ENCODE results near the gene SHFL.

Gene SHFL

DNA sequence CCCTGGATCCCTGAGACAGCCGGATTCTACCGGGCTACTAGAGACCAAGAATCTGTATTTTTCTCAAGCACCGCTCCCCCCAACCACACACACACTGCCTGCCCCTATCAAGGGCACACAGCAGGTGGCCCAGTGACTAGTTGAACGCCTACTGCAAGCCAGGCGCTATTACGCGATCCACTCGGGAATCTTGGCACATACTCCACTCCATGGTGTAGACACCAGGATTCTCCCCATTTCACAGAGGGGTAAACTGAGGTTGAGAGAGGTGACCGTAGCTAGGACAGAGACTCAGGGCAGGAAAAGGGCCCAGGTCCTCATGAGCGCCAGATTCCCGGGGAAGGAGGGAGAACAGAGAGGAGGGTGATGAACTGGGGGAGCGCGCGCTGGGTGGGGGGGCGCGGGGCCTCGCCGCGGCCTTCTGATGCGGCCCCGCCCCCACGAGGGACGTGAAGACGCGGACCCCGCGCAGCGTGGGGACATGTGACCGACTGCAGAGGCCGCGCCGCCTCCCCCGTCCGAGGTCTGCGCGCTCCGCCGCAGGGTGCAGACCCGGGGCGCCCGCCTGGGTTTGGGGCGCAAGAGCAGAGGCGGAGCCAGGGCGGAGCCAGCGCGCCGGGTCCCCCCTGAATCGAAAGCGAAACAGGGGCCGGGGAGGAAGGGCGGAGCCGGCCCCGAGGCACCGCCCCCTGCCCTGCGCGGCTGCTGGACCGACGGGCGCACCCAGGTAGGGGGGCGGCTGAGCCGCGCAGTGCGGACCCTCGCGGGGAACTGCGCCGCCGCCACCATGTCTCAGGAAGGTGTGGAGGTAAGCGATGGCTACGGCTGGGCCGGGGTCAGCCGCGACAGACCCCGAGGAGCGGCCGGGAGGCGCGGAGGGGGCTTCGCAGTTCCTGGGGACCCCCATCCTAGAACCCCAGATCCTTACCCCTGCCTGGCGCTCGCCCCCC, at the start of gene SHFL:
TSS of gene SHFL (plus strand) at position 677 of the 950 bp plus-strand sequence. CDS start at position 788, 111 bp downstream.
- H3K4me3 ChIP-seq (ENCODE audit: low read depth, low read length), result peak within 1 kb of the TSS; percentile 81
- H3K27me3 ChIP-seq (replicated peaks), result no peaks in the 10 kb centered on the region
- peaks cover 14% of the 10 kb centered on the region for H3K36me3 ChIP-seq (replicated peaks)
- in situ Hi-C loops (cut with HindIII; ENCODE audit: low pct_ligation_motif_present, low sequenced_read_pairs), result no loop called here
- DNase-seq, result peak; percentile 20
- peak within 1 kb of the TSS; percentile 26 for H3K27ac ChIP-seq
- no peak for TF ChIP-seq CTCF (IDR thresholded peaks at IDR 0.05; ENCODE audit: low read depth, low read length, missing control alignments)

- Histone ChIP-seq H3K27ac (no peak overlapping the region), H3K36me3 (replicated peaks) (no peaks in the 10 kb centered on the region), H3K27me3 (replicated peaks) (peaks cover 11% of the 10 kb centered on the region), H3K4me3 (ENCODE audit: low read depth, low read length) (no peak overlapping the region)
- no peak for TF ChIP-seq CTCF (IDR thresholded peaks at IDR 0.05; ENCODE audit: low read depth, low read length, missing control alignments)
- in situ Hi-C loops (cut with HindIII; ENCODE audit: low pct_ligation_motif_present, low sequenced_read_pairs), result no loop called here
- DNase-seq, result no peak
Observed at GRCh38 chr19:10036601-10037071, 49.5 kb upstream of the SHFL start.

DNA sequence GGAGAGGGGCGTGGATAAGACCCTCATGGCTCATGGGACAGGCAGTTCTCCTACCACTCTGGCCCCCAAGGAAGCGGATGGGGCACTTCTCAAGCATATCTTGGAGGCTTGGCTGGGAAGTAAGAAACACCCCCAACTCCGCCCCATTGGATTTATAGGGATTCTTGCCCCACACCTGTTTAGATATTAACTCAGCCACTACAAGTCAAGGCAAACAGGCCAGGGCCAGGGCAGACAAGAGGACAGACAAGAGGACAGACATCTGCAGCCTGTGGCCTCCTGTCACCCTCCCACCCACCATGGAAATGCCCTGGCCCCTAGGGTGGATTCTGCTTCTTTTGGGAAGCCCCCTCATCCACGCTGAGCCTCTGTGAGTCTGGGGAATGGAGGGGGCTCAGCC, 48.8 kb upstream of the SHFL start:
- H3K4me3 ChIP-seq (ENCODE audit: low read depth, low read length), result no peak overlapping the region
- H3K27me3 ChIP-seq (replicated peaks), result peaks cover 11% of the 10 kb centered on the region
- H3K27ac ChIP-seq, result no peak overlapping the region
- TF ChIP-seq CTCF (IDR thresholded peaks at IDR 0.05; ENCODE audit: low read depth, low read length, missing control alignments), result no peak
- in situ Hi-C loops (cut with HindIII; ENCODE audit: low pct_ligation_motif_present, low sequenced_read_pairs), result no loop called here
- no peaks in the 10 kb centered on the region for H3K36me3 ChIP-seq (replicated peaks)
- no peak for DNase-seq

- Histone ChIP-seq H3K27me3 (replicated peaks) (peaks cover 9% of the 10 kb centered on the region), H3K27ac (no peak overlapping the region), H3K36me3 (replicated peaks) (no peaks in the 10 kb centered on the region), H3K4me3 (ENCODE audit: low read depth, low read length) (no peak overlapping the region)
- in situ Hi-C loops (cut with HindIII; ENCODE audit: low pct_ligation_motif_present, low sequenced_read_pairs), result no loop called here
- DNase-seq, result no peak
- no peak for TF ChIP-seq CTCF (IDR thresholded peaks at IDR 0.05; ENCODE audit: low read depth, low read length, missing control alignments)
Observed at GRCh38 chr19:10037809-10038208, 48.3 kb upstream of the SHFL start.

DNA sequence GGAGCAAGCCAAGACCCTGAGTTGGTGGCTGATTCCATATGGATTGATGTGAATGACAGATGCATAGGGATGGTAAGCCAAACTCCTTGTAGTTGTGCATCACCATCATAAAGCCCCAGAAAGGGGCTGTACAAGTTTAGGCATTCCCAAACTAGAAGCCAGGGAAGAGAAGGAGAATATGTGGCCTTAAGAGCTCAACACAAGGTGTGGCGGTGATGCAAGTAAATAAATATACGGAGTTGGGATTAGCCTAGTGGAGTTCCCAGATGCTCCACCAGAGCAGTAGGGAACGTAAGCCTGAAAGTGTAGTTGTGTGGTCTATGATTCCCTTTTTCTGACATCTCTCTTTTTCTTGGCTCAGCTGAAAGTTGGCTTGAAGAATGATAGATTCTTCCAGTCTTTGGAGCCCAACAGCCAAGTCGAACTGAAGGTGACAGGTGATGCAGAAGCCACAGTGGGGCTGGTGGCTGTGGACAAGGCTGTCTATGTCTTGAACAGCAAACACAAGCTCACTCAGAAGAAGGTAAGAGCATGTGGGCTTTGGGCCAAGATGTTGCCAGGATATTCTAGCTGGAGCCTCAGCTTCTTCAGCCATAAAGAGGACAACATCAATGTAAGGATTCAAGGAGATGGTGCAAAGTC, 42.7 kb upstream of the SHFL start:
- in situ Hi-C loops (cut with HindIII; ENCODE audit: low pct_ligation_motif_present, low sequenced_read_pairs), result no loop called here
- peak; percentile 40 for DNase-seq
- no peaks in the 10 kb centered on the region for H3K27me3 ChIP-seq (replicated peaks)
- H3K27ac ChIP-seq, result no peak overlapping the region
- H3K4me3 ChIP-seq (ENCODE audit: low read depth, low read length), result no peak overlapping the region
- TF ChIP-seq CTCF (IDR thresholded peaks at IDR 0.05; ENCODE audit: low read depth, low read length, missing control alignments), result no peak
- H3K36me3 ChIP-seq (replicated peaks), result no peaks in the 10 kb centered on the region

Measured in brain microvascular endothelial cell (primary cell).